ENCODE data around the gene AGAP3. TPM values are rescaled to one million over a fixed set of nuclear protein-coding genes. Genes with fewer than 3 reads are reported as not detected.

The AGAP3 gene
- total RNA-seq, 1 experiment from 2014 or later, result 126 TPM

GRCh38 chr7:151131224-151131591 is 44.9 kb downstream of the AGAP3 start:
- no peak for ATAC-seq
- CTCF ChIA-PET, result no interaction called here

More at GRCh38 chr7:151131224-151131591, 44.9 kb downstream of the AGAP3 start:
- intact Hi-C loops (cut with micrococcal nuclease), result no loop called here
- Histone ChIP-seq H2AFZ (ENCODE audit: low read depth, low read length, poor library complexity, severe bottlenecking) (no peak overlapping the region), H4K20me1 (ENCODE audit: insufficient read depth) (no peaks in the 10 kb centered on the region), H3K4me2 (ENCODE audit: low read length) (no peak overlapping the region), H3K9ac (ENCODE audit: low read length) (no peak overlapping the region), H3K79me2 (ENCODE audit: insufficient read depth, low read length) (no peaks in the 10 kb centered on the region; the same call in 1 of the 2 replicates), H3K36me3 (ENCODE audit: control insufficient read depth in 1 of 2, insufficient read depth in 2 of 2, low read length in 2 of 2) (peaks cover 6 to 28% of the 10 kb centered on the region in 2 experiments; a peak in 3 of 4 replicates), H3K4me3 (replicated peaks in 1 of 2; ENCODE audit: low read depth in 1 of 2, low read length in 2 of 2) (no peak overlapping the region), H3K4me1 (ENCODE audit: control insufficient read depth in 1 of 2, insufficient read depth in 2 of 2, low read length in 2 of 2) (no peaks in the 10 kb centered on the region), H3K9me2 (ENCODE audit: insufficient read depth) (no peaks in the 10 kb centered on the region), H3K27me3 (ENCODE audit: insufficient read depth, low read length) (no peaks in the 10 kb centered on the region), H3K27ac (ENCODE audit: low read depth, low read length) (no peak overlapping the region), H3K9me3 (ENCODE audit: control insufficient read depth in 1 of 2, insufficient read depth in 1 of 2, low read depth in 1 of 2, low read length in 2 of 2) (no peaks in the 10 kb centered on the region)
- BruUV-seq (replicated peaks), result no TSS peak
- RAD21 ChIA-PET (ENCODE audit: low non-redundant PET in 1 of 2, low total read pairs in 2 of 2, uncharacterized antibody in 2 of 2, unreplicated experiment in 2 of 2), result no interaction called here
- no peak for DNase-seq (ENCODE audit: low read depth, low spot score)
- TF ChIP-seq CTCF (IDR thresholded peaks at IDR 0.05 in 2 of 3, conservative IDR thresholded peaks at IDR 0.05 in 1 of 3; ENCODE audit: borderline replicate concordance in 1 of 3, insufficient read depth in 1 of 3, low read depth in 2 of 3, low read length in 2 of 3) (no peak), EZH2 (IDR thresholded peaks at IDR 0.05) (no peak), EGR1 (IDR thresholded peaks at IDR 0.05; ENCODE audit: low read depth) (no peak), RAD21 (IDR thresholded peaks at IDR 0.05; ENCODE audit: low read depth) (no peak), JUND (IDR thresholded peaks at IDR 0.05) (no peak), POLR2A (IDR thresholded peaks at IDR 0.05; ENCODE audit: borderline replicate concordance, extremely low read depth, insufficient read depth, insufficient read length) (no peak), REST (IDR thresholded peaks at IDR 0.05; ENCODE audit: low read depth) (no peak), ZNF274 (IDR thresholded peaks at IDR 0.05; ENCODE audit: low read depth, low read length) (no peak), SP1 (IDR thresholded peaks at IDR 0.05; ENCODE audit: low read depth) (no peak), SRF (IDR thresholded peaks at IDR 0.05; ENCODE audit: low read depth) (no peak)
- POLR2A ChIA-PET, result no interaction called here
